Type B pancreatic cell (in vitro differentiated cells): ENCODE measurements around the gene APP. TPM values are rescaled to one million over a fixed set of nuclear protein-coding genes. Genes with fewer than 3 reads are reported as not detected.

Experiments
- DNase-seq: peaks from one replicate; pipeline ENCODE4 v3.0.0; 2021; ENCODE audit warnings: mixed read lengths; ENCODE audit not compliant: unreplicated experiment; ENCODE audit errors: extremely low spot score
- H3K27ac Mint-ChIP-seq: 2 replicates; pipeline ENCODE4 v1.8.0; 2021; ENCODE audit warnings: mild to moderate bottlenecking, mixed read lengths
- H3K27me3 Mint-ChIP-seq: 2 replicates; pipeline ENCODE4 v1.8.0; 2021; ENCODE audit warnings: mixed read lengths
- H3K36me3 Mint-ChIP-seq: 2 replicates; pipeline ENCODE4 v1.8.0; 2021; ENCODE audit warnings: mixed read lengths
- H3K4me1 Mint-ChIP-seq: one replicate; pipeline ENCODE4 v1.8.0; 2021; ENCODE audit warnings: mixed read lengths; ENCODE audit not compliant: unreplicated experiment
- H3K4me3 Mint-ChIP-seq: 2 replicates; pipeline ENCODE4 v1.8.0; 2021; ENCODE audit warnings: mild to moderate bottlenecking, mixed read lengths
- H3K9me3 Mint-ChIP-seq: 2 replicates; pipeline ENCODE4 v1.8.0; 2021; ENCODE audit warnings: mixed read lengths
- CTCF ChIP-seq: fragments of 200-600 bp; sonication (generic); conservative IDR thresholded peaks from 2 replicates; pipeline ENCODE4 v1.5.0; 2021; ENCODE audit warnings: antibody characterized with exemption, mild to moderate bottlenecking
- total RNA-seq: library from RNA; stranded (reverse); gene quantifications from 2 replicates; pipeline ENCODE4 v1.2.1, GENCODE V29; 2021; ENCODE audit warnings: low replicate concordance

APP gene
- total RNA-seq, 1 donor from 2014 or later = 415 TPM

DNA sequence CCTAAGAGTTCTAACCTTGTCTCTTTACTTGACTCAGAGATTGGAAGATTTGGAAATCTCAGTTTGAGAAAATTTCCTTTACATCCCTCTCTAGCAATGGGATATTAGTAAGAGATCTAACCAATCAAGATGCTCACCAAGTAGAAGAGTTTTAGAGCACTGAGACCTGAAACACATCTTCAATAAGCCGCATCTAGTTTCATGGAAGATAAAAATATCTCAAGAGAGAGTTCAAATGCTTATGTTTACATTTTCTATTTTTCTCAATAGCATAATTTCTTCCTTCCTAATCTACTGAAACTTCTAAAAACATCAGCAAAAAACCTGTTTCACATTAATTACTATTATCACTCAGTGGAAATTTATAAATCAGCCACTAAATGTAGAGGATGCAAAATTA is 165.1 kb downstream of the APP start:
- Mint-ChIP-seq H3K4me3 (no peak overlapping the region), H3K27me3 (no peaks in the 10 kb centered on the region), H3K36me3 (peaks cover 28% of the 10 kb centered on the region), H3K4me1 (peaks cover 13% of the 10 kb centered on the region), H3K9me3 (no peaks in the 10 kb centered on the region), H3K27ac (no peak overlapping the region)
- no peak for DNase-seq
- TF ChIP-seq CTCF = no peak

DNA sequence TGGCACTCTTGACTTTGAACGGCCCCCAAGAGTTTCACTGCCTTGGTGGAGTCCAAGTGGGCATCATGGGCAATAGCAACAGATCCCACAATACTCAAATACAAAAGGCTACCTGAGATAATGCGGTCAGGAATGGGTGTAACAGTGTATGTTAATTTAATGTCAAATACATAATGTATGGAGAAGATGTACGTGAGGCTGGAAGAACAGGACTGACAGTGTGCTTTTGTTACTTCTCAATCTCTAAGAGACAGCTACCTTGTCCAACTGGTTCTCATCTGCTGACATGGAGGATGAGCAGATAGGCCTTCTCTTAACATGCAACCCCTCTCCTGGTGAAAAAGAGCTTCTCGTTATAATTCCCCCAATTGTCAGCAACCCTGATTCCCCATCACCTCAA is 167.2 kb downstream of the APP start:
- peak overlapping the region; percentile 70 for H3K27ac Mint-ChIP-seq
- peaks cover 20% of the 10 kb centered on the region for H3K4me1 Mint-ChIP-seq
- DNase-seq = no peak
- peak overlapping the region; percentile 44 for H3K4me3 Mint-ChIP-seq
- TF ChIP-seq CTCF = no peak
- H3K27me3 Mint-ChIP-seq = no peaks in the 10 kb centered on the region
- H3K9me3 Mint-ChIP-seq = no peaks in the 10 kb centered on the region
- H3K36me3 Mint-ChIP-seq = peaks cover 31% of the 10 kb centered on the region

DNA sequence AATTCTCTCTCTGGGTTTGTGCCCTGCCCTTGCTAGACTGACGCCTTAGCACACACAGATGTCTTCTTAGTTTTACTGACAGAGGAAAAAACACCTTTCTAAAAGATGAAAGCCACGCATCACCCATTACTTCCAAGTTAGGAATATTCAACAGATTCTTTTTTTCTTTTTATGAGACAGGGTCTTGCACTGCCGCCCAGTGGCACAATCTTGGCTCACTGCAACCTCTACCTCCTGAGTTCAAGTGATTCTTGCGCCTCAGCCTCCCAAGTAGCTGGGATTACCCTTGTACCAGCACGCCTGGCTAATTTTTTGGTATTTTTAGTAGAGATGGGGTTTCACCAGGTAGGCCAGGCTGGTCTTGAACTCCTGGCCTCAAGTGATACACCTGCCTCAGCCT is 169.2 kb downstream of the APP start:
- TF ChIP-seq CTCF = no peak
- DNase-seq = no peak
- no peaks in the 10 kb centered on the region for H3K9me3 Mint-ChIP-seq
- H3K4me3 Mint-ChIP-seq = no peak overlapping the region
- peaks cover 34% of the 10 kb centered on the region for H3K36me3 Mint-ChIP-seq
- no peaks in the 10 kb centered on the region for H3K27me3 Mint-ChIP-seq
- H3K4me1 Mint-ChIP-seq = peaks cover 29% of the 10 kb centered on the region
- H3K27ac Mint-ChIP-seq = peak overlapping the region; percentile 3

- no peaks in the 10 kb centered on the region for H3K9me3 Mint-ChIP-seq
- TF ChIP-seq CTCF = no peak
- no peak overlapping the region for H3K4me3 Mint-ChIP-seq
- H3K27ac Mint-ChIP-seq = no peak overlapping the region
- H3K27me3 Mint-ChIP-seq = no peaks in the 10 kb centered on the region
- H3K36me3 Mint-ChIP-seq = peaks cover 38% of the 10 kb centered on the region
- no peak for DNase-seq
- peaks cover 34% of the 10 kb centered on the region for H3K4me1 Mint-ChIP-seq
Observed at GRCh38 chr21:25999921-26000582, 170.5 kb downstream of the APP start.

DNA sequence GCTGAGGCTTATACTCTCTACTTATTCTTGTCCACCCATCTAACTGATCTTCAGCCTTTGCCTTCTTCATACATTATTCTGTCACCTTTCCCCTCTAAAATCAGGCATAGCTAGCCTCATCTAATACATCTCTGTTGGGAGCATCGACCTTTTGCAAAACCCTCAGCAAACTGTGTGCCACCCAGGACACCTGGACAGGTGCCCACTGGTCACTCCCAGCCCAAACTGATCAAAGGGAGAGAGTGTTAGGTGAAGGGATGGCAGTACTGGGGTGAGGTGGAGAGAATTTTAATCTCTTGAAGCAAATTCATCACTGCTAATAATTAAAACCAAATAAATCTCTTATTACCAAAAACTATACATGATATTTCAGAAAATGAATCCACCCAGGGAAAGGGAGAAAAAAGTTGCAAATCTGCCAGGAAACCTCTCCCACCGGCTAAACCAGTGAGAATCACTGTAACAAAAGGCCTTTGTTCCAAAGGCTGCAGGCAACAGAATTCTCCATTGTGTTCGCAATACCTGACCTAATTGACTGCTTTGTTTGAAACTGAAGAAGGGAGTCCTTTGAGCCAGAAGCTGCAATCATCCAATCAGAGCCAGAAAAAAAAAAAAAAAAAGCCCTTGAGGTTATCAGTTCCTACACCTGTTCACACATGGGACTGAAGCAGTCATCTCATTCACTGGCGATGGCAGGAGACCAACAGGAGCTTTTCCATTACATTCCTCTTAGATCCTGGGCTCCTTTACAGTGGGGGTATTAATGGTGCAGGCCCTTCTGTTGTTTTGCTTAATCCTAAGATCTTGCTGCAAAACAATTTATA is 172.6 kb downstream of the APP start:
- Mint-ChIP-seq H3K27ac (peak overlapping the region; percentile 67), H3K9me3 (no peaks in the 10 kb centered on the region), H3K27me3 (no peaks in the 10 kb centered on the region), H3K4me1 (peaks cover 40% of the 10 kb centered on the region), H3K36me3 (peaks cover 37% of the 10 kb centered on the region), H3K4me3 (no peak overlapping the region)
- DNase-seq = no peak
- no peak for TF ChIP-seq CTCF
